Liver (tissue), 9 donors: ENCODE measurements around the gene KCNMA1. TPM values are rescaled to one million over a fixed set of nuclear protein-coding genes. Genes with fewer than 3 reads are reported as not detected.

Experiments used
- DNase-seq: peaks from one replicate; pipeline ENCODE4 v3.0.0-alpha.2; 2017; ENCODE audit warnings: low spot score
- H3K27ac ChIP-seq, 2 donors: one replicate each; pipeline ENCODE4 v1.7.0; 2013; ENCODE audit warnings: inconsistent platforms in 2 of 2, low read length in 2 of 2, control low read depth in 1 of 2, low read depth in 1 of 2, mild to moderate bottlenecking in 1 of 2
- H3K27me3 ChIP-seq, 4 donors: one replicate each; pipeline versions ENCODE4 v1.6.1 to v1.7.0; 2013; ENCODE audit warnings: low read length in 3 of 4, inconsistent platforms in 1 of 4, mild to moderate bottlenecking in 1 of 4, moderate library complexity in 1 of 4; ENCODE audit not compliant: control insufficient read depth in 4 of 4, insufficient read depth in 4 of 4
- H3K36me3 ChIP-seq, 4 donors: one replicate each; pipeline versions ENCODE4 v1.6.1 to v1.7.0; 2013; ENCODE audit warnings: low read length in 3 of 4, mild to moderate bottlenecking in 3 of 4, low read depth in 1 of 4, moderate library complexity in 1 of 4; ENCODE audit not compliant: control insufficient read depth in 4 of 4, insufficient read depth in 3 of 4
- H3K4me1 ChIP-seq, 4 donors: one replicate each; pipeline versions ENCODE4 v1.6.1 to v1.7.0; 2013; ENCODE audit warnings: low read length in 3 of 4, mild to moderate bottlenecking in 3 of 4, moderate library complexity in 1 of 4; ENCODE audit not compliant: control insufficient read depth in 4 of 4, insufficient read depth in 4 of 4
- H3K4me3 ChIP-seq, 3 donors: one replicate each; pipeline versions ENCODE4 v1.6.1 to v1.7.0; 2013; ENCODE audit warnings: low read length in 3 of 3, control low read depth in 1 of 3, low read depth in 1 of 3, mild to moderate bottlenecking in 1 of 3
- H3K9ac ChIP-seq, 2 donors: one replicate each; pipeline ENCODE4 v1.7.0; 2013; ENCODE audit warnings: low read length in 2 of 2, mild to moderate bottlenecking in 2 of 2, moderate library complexity in 2 of 2, control low read depth in 1 of 2, low read depth in 1 of 2
- H3K9me3 ChIP-seq, 4 donors: one replicate each; pipeline versions ENCODE4 v1.6.1 to v1.7.0; 2013; ENCODE audit warnings: low read length in 3 of 4; ENCODE audit not compliant: control insufficient read depth in 4 of 4
- EGR1 ChIP-seq, 2 donors: IDR thresholded peaks; 2 replicates each; pipeline ENCODE4 v1.6.1; 2016 to 2018; ENCODE audit warnings: antibody characterized with exemption in 2 of 2, low read depth in 2 of 2
- GABPA ChIP-seq, 2 donors: IDR thresholded peaks in 1 of 2; conservative IDR thresholded peaks in 1 of 2; 2 replicates each; pipeline ENCODE4 v1.6.1; 2016; ENCODE audit warnings: antibody characterized with exemption in 2 of 2, mild to moderate bottlenecking in 1 of 2, moderate library complexity in 1 of 2
- HNF4A ChIP-seq, 2 donors: conservative IDR thresholded peaks; 2 replicates each; pipeline ENCODE4 v1.6.1; 2016; ENCODE audit warnings: antibody characterized with exemption in 2 of 2, mild to moderate bottlenecking in 2 of 2
- JUND ChIP-seq, 2 donors: IDR thresholded peaks; 2 replicates each; pipeline ENCODE4 v1.6.1; 2016; ENCODE audit warnings: antibody characterized with exemption in 2 of 2
- MAX ChIP-seq: IDR thresholded peaks from 2 replicates; pipeline ENCODE4 v1.6.1; 2016; ENCODE audit warnings: antibody characterized with exemption
- NR2F2 ChIP-seq: IDR thresholded peaks from 2 replicates; pipeline ENCODE4 v1.6.1; 2016; ENCODE audit warnings: antibody characterized with exemption
- RAD21 ChIP-seq, 2 donors: IDR thresholded peaks; 2 replicates each; pipeline ENCODE4 v1.6.1; 2016; ENCODE audit warnings: antibody characterized with exemption in 2 of 2, mild to moderate bottlenecking in 2 of 2
- RXRA ChIP-seq, 2 donors: IDR thresholded peaks; 2 replicates each; pipeline ENCODE4 v1.6.1; 2017 to 2018; ENCODE audit warnings: antibody characterized with exemption in 2 of 2, mild to moderate bottlenecking in 1 of 2
- WGBS: extraction: QIAGEN DNeasy Blood & Tissue Kit; methylation state at CpG from one replicate; pipeline ENCODE4 v1.1.7; 2013; 5-methylcytosine and 5-hydroxymethylcytosine counted together
- polyA plus RNA-seq, 2 donors: library from polyadenylated mRNA; stranded (reverse) in 1 of 2; unstranded in 1 of 2; fragments of 200-250 nt in 1 of 2; fragments of >200 nt in 1 of 2; fragmentation: Nextera tagmentation in 1 of 2; extraction: Ambion mirVana in 1 of 2; gene quantifications; one replicate each; pipeline versions ENCODE4 v1.2.1 to v1.2.3, GENCODE V29; 2013 to 2015
- total RNA-seq, 2 donors: library from RNA; depleted of rRNA; stranded (reverse); fragments of >200 nt; gene quantifications; one replicate each; pipeline ENCODE4 v1.2.3, GENCODE V29; 2014
- TF ChIP-seq, protein P1 (sequence below): IDR thresholded peaks from 2 replicates; pipeline ENCODE4 v1.6.1; 2016; ENCODE audit warnings: antibody characterized with exemption
- donor health status: healthy.
- donor health status: healthy.
- donor health status: healthy.
- donor health status: healthy.
- donor health status: healthy.

Gene KCNMA1
- total and polyA plus RNA-seq, 4 donors, result 2.5 to 9.7 (median 4.7) TPM

DNA sequence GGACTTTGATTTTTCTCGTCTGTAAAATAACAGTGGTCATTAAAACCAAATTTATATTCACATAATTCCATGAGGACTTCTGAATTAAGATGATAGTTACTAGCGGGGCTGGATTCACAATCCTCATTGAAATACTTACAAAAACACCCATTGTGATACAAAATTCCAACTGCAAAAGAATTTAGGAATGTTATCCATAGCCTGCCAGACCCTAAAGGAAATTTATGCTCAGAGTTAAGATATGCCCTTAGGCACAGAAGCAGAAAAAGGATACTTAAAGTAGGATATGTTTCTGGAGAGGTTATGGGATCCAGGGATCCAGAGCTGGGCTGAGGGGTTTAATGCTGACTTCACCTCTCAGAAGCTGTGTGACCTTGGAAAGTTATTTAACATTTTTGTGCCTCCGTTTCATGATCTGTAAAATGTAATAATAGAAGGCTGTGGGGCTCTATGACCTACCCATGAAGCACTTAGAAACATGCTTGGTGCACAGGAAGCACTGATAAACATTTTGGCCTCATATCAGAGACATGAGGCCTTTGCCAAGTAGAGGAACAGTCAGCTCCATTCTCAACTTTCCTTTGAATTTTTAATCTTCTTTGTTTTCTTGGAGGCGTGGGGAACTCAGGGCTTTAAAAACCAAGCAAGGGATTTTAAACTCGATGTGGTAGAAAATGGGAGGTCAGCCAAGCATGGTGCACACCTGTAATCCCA lies 744.7 kb downstream of the KCNMA1 start:
- Histone ChIP-seq H3K27ac (no peak overlapping the region), H3K9ac (no peak overlapping the region), H3K9me3 (no peaks in the 10 kb centered on the region), H3K27me3 (no peaks in the 10 kb centered on the region), H3K4me3 (no peak overlapping the region), H3K36me3 (peaks cover 0 to 8% (median 4%) of the 10 kb centered on the region in 4 donors), H3K4me1 (no peaks in the 10 kb centered on the region)
- DNase-seq, result no peak
- WGBS, result 74% methylated on average over 5 of the region's 5 CpGs
- peak; percentile 35 for TF ChIP-seq NR2F2
- TF ChIP-seq JUND (IDR thresholded peaks at IDR 0.05), result no peak

DNA sequence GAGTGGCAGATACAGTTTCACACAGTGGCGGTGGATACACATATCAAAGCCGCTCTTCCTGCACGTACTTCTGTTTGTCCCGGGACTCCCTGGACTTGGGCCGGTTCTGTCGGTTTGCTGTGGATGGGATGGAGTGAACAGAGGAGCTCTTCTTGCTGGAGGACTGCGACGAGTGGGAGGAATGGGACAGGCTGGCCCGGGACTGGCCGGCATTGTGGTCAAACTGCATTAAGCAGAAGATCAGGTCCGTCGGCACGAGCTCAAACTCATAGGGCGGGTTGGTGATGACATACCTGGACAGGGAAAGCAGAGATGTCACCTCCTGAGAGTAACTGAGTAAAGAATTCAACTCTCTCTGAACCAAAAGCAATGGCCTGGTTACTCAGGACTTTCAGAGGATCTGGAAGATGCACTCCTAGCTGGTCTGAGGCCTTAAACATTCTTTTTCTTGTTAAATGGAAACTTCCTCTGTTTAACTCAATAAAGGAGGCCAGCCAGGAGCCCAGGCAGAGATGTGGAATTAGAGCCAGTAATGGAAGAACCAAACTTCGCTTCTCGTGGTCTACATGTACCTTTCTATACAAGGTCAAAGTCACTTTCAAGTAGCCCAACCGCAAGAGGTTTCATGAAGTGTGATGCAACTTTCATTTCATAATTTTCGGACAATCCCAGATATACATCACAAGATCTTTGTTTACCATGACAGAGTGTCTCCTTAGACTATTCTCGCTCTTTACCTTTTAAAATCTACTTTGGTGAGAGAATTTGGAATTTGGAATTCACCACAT lies 750.2 kb downstream of the KCNMA1 start:
- 95% methylated on average over 19 of the region's 19 CpGs for WGBS
- Histone ChIP-seq H3K27ac (no peak overlapping the region), H3K4me3 (no peak overlapping the region), H3K9me3 (no peaks in the 10 kb centered on the region), H3K36me3 (peaks cover 0 to 12% (median 5%) of the 10 kb centered on the region in 4 donors), H3K9ac (no peak overlapping the region), H3K4me1 (no peaks in the 10 kb centered on the region), H3K27me3 (no peaks in the 10 kb centered on the region)
- no peak for DNase-seq
- TF ChIP-seq RAD21 (IDR thresholded peaks at IDR 0.05), result no peak
- no peak for TF ChIP-seq RXRA (IDR thresholded peaks at IDR 0.05)
- TF ChIP-seq GABPA (IDR thresholded peaks at IDR 0.05 in 1 of 2, conservative IDR thresholded peaks at IDR 0.05 in 1 of 2), result no peak
- TF ChIP-seq, protein P1, sequence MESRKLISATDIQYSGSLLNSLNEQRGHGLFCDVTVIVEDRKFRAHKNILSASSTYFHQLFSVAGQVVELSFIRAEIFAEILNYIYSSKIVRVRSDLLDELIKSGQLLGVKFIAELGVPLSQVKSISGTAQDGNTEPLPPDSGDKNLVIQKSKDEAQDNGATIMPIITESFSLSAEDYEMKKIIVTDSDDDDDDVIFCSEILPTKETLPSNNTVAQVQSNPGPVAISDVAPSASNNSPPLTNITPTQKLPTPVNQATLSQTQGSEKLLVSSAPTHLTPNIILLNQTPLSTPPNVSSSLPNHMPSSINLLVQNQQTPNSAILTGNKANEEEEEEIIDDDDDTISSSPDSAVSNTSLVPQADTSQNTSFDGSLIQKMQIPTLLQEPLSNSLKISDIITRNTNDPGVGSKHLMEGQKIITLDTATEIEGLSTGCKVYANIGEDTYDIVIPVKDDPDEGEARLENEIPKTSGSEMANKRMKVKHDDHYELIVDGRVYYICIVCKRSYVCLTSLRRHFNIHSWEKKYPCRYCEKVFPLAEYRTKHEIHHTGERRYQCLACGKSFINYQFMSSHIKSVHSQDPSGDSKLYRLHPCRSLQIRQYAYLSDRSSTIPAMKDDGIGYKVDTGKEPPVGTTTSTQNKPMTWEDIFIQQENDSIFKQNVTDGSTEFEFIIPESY, result no peak
- TF ChIP-seq HNF4A (conservative IDR thresholded peaks at IDR 0.05), result no peak
- TF ChIP-seq MAX, result no peak
- no peak for TF ChIP-seq EGR1 (IDR thresholded peaks at IDR 0.05; ENCODE audit: low read depth in 2 of 2)

GRCh38 chr10:76885816-76886215 lies 751.8 kb downstream of the KCNMA1 start:
- Histone ChIP-seq H3K4me3 (no peak overlapping the region), H3K4me1 (no peaks in the 10 kb centered on the region), H3K27me3 (no peaks in the 10 kb centered on the region), H3K9ac (no peak overlapping the region), H3K27ac (no peak overlapping the region), H3K9me3 (no peaks in the 10 kb centered on the region), H3K36me3 (peaks cover 0 to 12% (median 2%) of the 10 kb centered on the region in 4 donors)
- DNase-seq, result no peak
- TF ChIP-seq JUND (IDR thresholded peaks at IDR 0.05) (no peak), EGR1 (IDR thresholded peaks at IDR 0.05; ENCODE audit: low read depth in 2 of 2) (no peak)
- 81% methylated on average over 4 of the region's 4 CpGs for WGBS
